ENCODE data around the gene PHRF1.

GRCh38 chr11:621838-622237 lies 45.6 kb downstream of the PHRF1 start:
- TF ChIP-seq ILK (tag; IDR thresholded peaks at IDR 0.05; ENCODE audit: borderline replicate concordance, low read depth) (no peak), HEY1 (CRISPR knock-in tag; IDR thresholded peaks at IDR 0.05; ENCODE audit: borderline replicate concordance) (no peak), REST (IDR thresholded peaks at IDR 0.05; ENCODE audit: borderline replicate concordance) (no peak), REST (CRISPR knock-in tag; IDR thresholded peaks at IDR 0.05; ENCODE audit: low read depth) (no peak), MYNN (IDR thresholded peaks at IDR 0.05) (no peak), MYNN (CRISPR knock-in tag; IDR thresholded peaks at IDR 0.05) (no peak), KDM1A (IDR thresholded peaks at IDR 0.05) (no peak)

All from K562 (cell line).